ENCODE measurements around the gene SASH3. TPM values are rescaled to one million over a fixed set of nuclear protein-coding genes. Genes with fewer than 3 reads are reported as not detected.

Gene SASH3
- total RNA-seq, 4 donors from 2014 or later = 10.4 to 20.4 (median 15.0) TPM

- Histone ChIP-seq H3K36me3 (no peaks in the 10 kb centered on the region), H3K4me3 (no peak overlapping the region), H3K9me3 (no peaks in the 10 kb centered on the region), H3K4me1 (peaks cover 0 to 7% (median 0%) of the 10 kb centered on the region in 4 donors), H3K27me3 (no peaks in the 10 kb centered on the region), H3K27ac (no peak overlapping the region)
- no peak for DNase-seq (ENCODE audit: low spot score in 2 of 2)
- TF ChIP-seq EP300 (IDR thresholded peaks at IDR 0.05) = no peak
- TF ChIP-seq CTCF (IDR thresholded peaks at IDR 0.05) = no peak
- TF ChIP-seq POLR2A (IDR thresholded peaks at IDR 0.05) = no peak
- WGBS, 2 donors = 61 to 69% methylated on average over 4 of the region's 4 CpGs
Observed at GRCh38 chrX:129743821-129744220, 35.9 kb upstream of the SASH3 start.

GRCh38 chrX:129744861-129745321 is 34.9 kb upstream of the SASH3 start:
- no peaks in the 10 kb centered on the region for H3K27me3 ChIP-seq
- no peaks in the 10 kb centered on the region for H3K36me3 ChIP-seq
- no peaks in the 10 kb centered on the region for H3K9me3 ChIP-seq
- peaks cover 0 to 3% (median 0%) of the 10 kb centered on the region in 4 donors for H3K4me1 ChIP-seq
- TF ChIP-seq EP300 (IDR thresholded peaks at IDR 0.05) = no peak
- TF ChIP-seq CTCF (IDR thresholded peaks at IDR 0.05) = no peak
- TF ChIP-seq POLR2A (IDR thresholded peaks at IDR 0.05) = no peak
- DNase-seq (ENCODE audit: low spot score in 2 of 2) = no peak
- H3K27ac ChIP-seq = no peak overlapping the region
- H3K4me3 ChIP-seq = no peak overlapping the region
- WGBS, 2 donors = 78 to 81% methylated on average over 10 of the region's 10 CpGs

- H3K4me3 ChIP-seq = no peak overlapping the region
- TF ChIP-seq EP300 (IDR thresholded peaks at IDR 0.05) (no peak), CTCF (IDR thresholded peaks at IDR 0.05) (no peak), POLR2A (IDR thresholded peaks at IDR 0.05) (no peak)
- H3K36me3 ChIP-seq = no peaks in the 10 kb centered on the region
- H3K27ac ChIP-seq = no peak overlapping the region
- no peaks in the 10 kb centered on the region for H3K9me3 ChIP-seq
- no peaks in the 10 kb centered on the region for H3K27me3 ChIP-seq
- peaks cover 0 to 3% (median 0%) of the 10 kb centered on the region in 4 donors for H3K4me1 ChIP-seq
- DNase-seq (ENCODE audit: low spot score in 2 of 2) = no peak
- WGBS, 2 donors = 75 to 85% methylated on average over 7 of the region's 7 CpGs
Observed at GRCh38 chrX:129746557-129747470, 32.9 kb upstream of the SASH3 start.

- TF ChIP-seq POLR2A (IDR thresholded peaks at IDR 0.05) = no peak
- TF ChIP-seq EP300 (IDR thresholded peaks at IDR 0.05) = no peak
- TF ChIP-seq CTCF (IDR thresholded peaks at IDR 0.05) = no peak
- no peaks in the 10 kb centered on the region for H3K9me3 ChIP-seq
- H3K4me3 ChIP-seq = no peak overlapping the region
- 84 to 96% methylated on average over 3 to 4 of the region's 4 CpGs for WGBS, 2 donors
- no peaks in the 10 kb centered on the region for H3K36me3 ChIP-seq
- peak overlapping the region in 1 of 4 donors; percentile 65 for H3K27ac ChIP-seq
- H3K4me1 ChIP-seq = no peaks in the 10 kb centered on the region
- no peaks in the 10 kb centered on the region for H3K27me3 ChIP-seq
- DNase-seq (ENCODE audit: low spot score in 2 of 2) = no peak
Observed at GRCh38 chrX:129747533-129747932, 32.2 kb upstream of the SASH3 start.

- no peaks in the 10 kb centered on the region for H3K9me3 ChIP-seq
- WGBS, 2 donors = 36 to 57% methylated on average over 4 of the region's 4 CpGs
- H3K36me3 ChIP-seq = no peaks in the 10 kb centered on the region
- TF ChIP-seq CTCF (IDR thresholded peaks at IDR 0.05) (no peak), EP300 (IDR thresholded peaks at IDR 0.05) (peak in 1 of 2 donors; percentile 66), POLR2A (IDR thresholded peaks at IDR 0.05) (no peak)
- H3K4me3 ChIP-seq = no peak overlapping the region
- no peaks in the 10 kb centered on the region for H3K4me1 ChIP-seq
- DNase-seq (ENCODE audit: low spot score in 2 of 2) = peak in 1 of 2 donors; percentile 59
- peak overlapping the region in 1 of 4 donors; percentile 65 for H3K27ac ChIP-seq
- no peaks in the 10 kb centered on the region for H3K27me3 ChIP-seq
Observed at GRCh38 chrX:129748305-129748704, 31.4 kb upstream of the SASH3 start.
